NCI-H2196 (cell line): Measurements from ENCODE around the gene ARAF.
"Not testable (repeated sequence)": the region's sequence is repeated elsewhere in the genome, so short reads cannot be mapped to it uniquely, and the experiment has no call there.

Experiments
- DNase-seq: peaks from one replicate; lab custom pipeline; 2025; ENCODE audit not compliant: unreplicated experiment; lab: John Stamatoyannopoulos, UW

Gene ARAF

DNA sequence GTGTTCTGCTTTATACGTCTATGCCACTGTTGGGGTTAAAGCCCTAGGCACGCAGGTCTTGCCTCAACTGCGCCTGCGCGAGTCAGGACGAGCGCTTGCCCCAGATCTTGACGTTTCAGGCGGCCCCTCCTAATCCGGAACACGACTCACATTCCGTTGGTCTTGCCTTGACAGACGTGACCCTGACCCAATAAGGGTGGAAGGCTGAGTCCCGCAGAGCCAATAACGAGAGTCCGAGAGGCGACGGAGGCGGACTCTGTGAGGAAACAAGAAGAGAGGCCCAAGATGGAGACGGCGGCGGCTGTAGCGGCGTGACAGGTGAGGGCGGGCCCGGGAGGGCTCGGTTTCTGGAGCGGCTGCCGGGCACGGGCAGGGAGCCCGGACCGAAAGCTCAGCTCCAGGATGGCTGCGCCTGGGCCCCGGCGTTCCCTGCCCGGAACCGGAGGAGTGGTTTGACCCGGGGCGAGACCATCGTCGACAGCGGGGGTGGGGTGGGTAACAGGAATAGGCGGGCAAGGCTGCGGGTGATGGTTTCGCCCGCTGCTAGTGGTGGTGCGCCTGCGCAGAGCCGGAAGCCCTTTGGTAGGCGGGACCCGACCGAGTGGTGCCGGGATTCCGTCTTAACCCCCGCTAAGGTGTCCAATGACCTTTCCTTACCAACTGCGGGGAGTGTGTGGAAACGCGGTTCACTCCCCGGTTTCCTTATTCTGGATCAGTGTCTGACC is at the start of gene ARAF:
ARAF (plus strand) TSS at position 272 of the 725 bp plus-strand sequence. CDS start 1,763 bp downstream, outside the sequence.
- DNase-seq = peak; percentile 92

DNA sequence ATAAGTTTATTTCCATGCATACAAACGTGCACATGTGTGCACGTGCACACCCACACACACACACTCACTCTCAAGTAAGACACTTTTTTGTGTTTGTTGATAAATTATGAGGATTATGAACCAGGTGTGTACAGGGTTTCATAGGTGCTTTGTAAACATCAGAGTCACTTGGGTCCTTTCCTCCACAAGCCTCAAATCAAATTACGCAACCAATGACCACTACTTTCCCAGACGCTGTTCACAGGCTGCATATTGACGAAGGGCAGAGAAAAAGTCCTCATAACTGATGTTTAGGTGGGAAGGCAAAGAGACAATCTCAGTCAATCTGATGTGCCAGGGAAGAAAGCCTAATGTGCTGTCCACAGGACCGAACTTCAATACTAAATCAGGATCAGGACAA is 48.6 kb upstream of the ARAF start:
- not testable (repeated sequence) for DNase-seq

DNA sequence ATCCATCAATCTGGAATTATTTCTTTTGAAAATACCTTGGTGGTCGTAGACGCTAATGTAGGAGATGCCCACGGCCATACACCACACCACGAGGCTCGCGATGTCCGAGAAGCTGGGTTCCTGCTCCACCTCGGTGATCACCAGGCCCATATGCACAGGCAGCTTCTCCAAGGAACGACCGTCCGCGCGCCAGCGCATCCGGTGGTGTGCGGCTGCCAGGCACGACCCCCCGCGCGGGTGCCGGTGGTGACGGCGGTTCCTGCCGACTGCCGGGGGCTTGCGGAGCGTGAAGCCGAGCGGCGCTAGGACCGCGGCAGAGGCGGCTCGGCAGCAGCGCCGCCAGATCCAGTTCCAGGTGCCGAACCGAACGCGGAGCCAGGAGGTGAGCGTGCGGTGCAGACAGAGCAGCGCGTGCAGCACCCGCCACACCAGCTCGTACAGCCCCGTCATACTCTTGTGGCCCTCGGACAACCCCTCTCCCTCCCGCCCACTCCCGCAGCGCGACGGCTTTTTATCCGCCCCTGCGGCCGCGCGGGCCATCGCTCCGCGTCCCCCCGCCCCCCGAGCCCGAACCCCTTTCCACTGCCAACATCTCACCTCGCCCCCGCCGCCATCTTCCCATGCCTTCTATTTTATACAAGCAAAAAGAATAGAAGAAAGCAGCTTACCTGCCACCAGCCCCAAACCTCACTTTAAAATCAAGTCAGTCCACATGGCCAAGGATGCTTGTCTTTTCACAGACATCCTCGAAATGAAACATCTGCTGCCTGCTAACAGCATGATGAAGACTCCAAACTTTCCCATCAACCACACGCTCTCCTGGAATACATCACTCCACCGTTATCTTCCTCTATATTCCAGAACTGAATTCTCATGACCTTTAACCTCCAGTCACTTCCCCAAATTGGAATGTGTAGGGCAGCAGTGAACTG is 47.7 kb upstream of the ARAF start:
- DNase-seq = not testable (repeated sequence)

DNA sequence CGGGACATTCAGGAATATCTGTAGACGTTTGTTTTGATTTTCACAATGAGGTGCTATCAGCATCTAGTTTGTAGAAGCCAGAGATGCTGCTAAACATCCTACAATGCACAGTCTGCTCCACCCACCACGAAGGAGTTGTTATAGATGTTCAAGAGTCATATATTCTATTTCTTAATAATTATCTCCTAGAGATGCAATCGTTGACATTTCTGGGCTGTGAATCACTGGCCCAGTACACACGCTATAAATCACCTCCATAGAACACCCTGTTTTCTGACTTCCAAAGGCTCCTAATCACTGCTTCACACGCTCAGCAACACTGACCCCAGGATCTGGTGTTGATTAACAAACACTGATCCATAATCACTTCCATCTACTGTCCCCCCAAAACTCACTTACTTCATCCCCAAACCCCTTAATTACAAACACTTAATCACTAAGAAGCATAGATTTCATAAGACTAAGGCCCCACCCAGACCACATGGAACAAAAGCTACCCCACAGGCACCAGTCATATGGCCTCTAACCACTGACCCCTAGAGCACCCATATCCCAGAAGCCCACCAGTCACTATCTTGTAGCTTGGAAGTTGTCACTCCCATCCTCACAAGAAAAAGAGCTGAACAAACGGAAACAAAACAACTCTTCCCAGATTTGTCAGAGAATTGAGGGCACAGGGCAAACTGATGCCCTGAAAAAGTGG is 46.3 kb upstream of the ARAF start:
- DNase-seq = no peak

DNA sequence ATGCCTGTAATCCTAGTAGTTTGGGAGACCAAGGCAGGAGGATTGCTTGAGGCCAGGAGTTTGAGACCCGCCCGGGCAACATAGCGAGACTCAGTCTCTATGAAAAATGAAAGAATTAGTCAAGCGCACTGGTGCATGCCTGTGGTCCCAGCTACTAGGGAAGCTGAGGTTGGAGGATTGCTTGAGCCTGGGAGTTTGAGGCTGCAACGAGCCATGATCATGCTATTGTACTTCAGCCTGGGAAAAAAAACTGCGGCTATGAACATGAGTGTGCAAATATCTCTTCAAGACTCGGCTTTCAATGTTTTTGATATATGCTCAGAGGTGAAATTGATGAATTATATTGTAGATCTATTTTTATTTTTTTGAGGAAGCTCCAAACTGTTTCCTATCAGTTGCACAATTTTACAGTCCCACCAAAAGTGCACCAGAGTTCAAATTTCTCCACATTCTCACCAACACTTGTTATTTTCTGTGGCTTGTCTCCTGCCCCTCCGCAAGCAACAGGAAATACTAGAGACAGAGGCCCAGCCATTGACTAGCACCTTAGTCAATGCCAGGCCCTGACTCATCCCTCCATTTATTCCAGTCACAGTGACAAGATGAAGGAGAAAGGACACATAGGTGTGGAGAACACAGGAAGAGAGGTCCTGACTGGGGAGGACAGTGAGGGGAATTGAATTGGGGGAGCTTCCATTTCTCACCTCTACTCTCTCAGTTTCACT is 44.9 kb upstream of the ARAF start:
- no peak for DNase-seq

DNA sequence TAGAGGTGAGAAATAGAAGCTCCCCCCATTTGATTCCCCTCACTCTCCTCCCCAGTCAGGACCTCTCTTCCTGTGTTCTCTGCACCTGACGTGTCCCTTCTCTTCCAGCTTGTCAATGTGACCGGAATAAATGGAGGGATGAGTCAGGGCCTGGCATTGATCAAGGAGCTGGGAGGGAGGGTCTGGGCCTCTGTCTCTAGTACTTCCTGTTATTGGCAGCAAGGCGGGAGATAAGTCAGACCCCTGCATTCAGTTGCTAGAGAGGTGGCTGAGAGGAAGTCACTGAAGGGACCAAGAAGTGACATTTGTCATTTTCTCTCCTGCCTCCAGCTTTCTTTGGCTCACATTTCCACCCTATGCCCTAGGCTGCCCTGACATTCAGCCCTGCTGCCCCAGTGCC is 42.9 kb upstream of the ARAF start:
- DNase-seq = no peak

DNA sequence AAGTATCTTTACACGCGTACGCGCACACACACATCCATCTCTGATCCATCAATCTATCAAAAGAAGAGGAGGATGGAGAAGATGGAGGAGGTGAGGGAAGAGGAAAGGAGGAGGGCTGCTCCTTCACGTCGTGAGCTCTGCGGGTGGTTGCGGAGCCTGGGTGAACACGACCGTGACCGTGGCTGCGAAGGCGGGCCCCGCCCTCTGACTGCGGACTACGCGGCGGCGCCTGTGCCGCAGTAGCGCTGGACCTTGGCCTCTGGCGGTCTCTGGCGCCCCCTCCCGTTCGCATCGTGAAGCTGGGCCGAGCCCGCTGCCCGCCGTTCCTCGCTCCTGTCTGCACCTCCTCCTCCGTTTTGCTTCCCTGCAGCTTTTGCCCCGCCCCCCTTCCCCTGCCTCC is 37.7 kb upstream of the ARAF start:
- DNase-seq = peak; percentile 57

DNA sequence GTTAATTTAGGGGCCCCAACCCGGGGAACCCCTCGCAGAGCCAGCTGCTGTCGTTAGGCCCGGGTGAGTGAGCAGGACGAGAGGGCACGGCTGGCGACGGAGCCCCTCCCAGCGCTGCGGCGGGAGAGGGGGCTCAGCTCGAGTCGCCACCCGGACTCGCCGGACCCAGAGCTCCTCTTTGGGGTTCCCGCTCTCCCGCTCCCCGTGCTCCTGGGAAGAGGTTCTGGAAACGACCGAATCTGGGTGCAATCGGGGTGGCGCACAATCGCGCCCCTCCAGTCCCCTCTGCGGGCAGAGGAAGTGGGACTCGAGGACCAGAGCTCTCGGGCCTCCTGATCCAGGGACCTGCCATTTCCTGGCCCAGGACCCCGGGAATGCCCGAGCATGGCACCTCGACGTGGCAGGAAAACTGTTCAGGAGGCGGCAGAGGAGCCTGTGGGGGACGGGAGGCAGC is 37.3 kb upstream of the ARAF start:
- DNase-seq = no peak

DNA sequence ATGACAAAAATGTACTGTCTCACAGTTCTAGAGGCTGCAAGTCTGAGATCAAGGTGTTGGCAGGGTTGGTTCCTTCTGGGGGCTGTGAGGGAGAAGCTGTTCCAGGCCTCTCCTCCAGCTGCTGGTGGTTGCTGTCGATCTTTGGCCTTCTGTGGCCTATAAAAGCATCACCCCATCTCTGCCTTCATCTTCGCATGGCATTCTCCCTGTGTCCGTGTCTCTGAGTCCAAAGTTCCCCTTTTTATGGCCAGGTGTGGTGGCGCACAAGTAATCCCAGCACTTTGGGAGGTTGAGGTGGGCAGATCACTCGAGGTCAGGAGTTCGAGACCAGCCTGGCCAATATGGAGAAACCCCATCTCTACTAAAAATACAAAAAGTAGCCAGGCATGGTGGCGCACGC is 31.5 kb upstream of the ARAF start:
- no peak for DNase-seq

DNA sequence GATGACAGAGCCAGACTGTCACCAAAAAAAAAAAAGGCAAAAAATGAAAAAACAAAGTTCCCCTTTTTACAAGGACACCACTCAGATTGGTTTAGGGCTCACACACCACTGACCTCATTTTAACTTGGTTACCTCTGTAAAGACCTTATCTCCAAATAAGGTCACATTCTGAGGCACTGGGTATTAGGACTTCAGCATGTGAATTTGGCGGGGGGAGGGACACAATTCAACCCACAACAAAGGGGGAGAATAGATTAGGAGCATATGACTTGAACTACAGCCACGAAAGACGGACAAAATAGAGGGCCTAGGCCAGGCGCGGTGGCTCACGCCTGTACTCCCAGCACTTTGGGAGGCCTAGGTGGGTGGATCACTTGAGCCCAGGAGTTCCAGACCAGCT is 31.0 kb upstream of the ARAF start:
- no peak for DNase-seq

DNA sequence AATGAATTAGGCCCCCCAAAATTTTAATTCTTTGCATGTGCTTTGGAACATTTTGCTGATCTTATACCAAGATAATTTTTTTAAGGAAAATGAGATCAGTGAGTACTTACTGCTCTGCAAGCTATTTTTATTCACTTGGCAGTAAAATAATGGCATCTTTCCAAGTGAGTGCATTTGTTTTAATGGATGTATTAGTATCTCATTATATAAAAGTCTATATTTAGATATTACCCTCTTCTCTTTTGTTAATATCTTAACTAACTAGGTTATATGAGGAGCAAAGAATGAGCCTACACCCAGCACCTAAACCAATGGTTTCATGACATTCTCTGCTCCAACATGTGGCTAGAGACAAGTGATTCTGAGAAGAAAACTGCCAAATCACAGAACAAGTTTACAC is 21.1 kb upstream of the ARAF start:
- DNase-seq = peak; percentile 5

DNA sequence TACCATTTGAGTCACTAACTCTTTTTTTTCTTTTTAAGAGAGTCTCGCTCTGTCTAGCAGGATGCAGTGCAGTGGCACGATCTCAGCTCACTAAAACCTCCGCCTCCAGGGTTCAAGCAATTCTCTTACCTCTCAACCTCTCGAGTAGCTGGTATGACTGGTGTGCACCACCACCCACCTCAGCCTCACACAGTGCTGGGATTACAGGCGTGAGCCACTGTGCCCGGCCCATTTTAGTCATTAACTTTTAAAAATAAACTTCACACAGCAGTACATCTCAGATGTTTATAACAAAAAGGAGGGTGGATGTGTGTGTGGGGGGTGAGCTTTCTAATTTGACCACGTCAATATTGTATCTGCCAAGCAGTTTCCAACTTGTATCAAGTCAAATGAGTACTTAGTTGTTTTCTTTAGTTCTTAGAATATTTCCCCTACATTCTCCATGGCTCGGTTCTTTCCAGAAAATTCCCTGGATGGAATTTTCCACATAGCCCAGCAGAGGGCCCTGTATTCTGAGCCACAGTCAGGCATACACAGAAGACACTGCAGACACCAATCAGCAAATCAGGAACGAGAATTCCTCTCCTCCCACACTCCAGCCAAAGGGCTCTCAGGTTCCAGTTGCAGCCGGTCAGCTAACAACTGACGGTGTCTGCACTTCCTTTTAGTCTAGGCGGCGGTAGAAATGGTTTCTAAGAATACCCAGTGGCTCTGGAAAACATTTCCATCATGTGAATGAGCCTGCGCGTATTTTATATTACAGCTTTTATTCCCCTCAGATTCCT is 20.1 kb upstream of the ARAF start:
- peak; percentile 82 for DNase-seq

DNA sequence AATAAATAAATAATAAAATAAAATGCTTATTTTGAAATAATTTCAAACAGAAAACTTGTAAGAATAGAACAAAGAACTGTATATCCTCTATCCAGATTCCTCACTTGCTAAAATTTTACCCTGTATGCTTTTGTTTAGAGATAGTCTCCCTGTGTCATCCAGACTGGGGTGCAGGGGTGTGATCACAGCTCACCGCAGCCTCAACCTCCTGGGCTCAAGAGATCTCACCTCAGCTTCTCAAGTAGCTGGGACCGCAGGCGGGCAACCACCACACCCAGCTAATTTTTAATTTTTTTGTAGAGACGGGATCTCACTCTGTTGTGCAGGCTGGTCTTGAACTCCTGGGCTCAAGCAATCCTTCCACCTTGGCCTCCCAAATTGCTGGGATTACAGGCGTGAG is 17.5 kb upstream of the ARAF start:
- DNase-seq = no peak

DNA sequence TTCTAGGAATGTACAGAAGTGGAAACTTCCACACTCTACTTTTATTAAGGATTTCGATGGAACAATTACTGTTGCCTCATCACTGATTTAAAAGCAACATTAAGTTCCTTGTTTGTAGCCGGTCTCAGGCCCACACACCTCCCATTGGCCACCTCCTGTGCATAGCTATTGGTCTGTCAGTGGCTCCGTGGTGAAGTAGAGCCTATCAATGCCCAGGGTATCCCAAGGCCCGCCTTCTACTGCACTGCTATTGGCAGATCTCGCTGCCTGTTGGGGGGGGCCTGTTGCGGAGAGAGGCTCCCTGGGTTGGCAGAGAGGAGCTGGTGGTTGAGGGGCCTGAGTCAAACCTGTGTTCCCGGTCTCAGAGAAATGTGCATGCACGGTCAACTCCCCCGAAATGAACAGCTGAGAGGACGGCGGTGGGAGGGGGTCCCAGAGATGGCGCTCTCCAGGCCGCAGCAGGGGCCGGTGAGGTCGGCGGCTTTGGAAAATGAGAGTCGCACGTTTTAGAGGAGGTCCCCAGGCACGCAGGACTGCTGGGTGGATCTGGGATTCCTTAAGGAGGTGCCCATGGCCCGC is 4.9 kb upstream of the ARAF start:
- peak; percentile 73 for DNase-seq

DNA sequence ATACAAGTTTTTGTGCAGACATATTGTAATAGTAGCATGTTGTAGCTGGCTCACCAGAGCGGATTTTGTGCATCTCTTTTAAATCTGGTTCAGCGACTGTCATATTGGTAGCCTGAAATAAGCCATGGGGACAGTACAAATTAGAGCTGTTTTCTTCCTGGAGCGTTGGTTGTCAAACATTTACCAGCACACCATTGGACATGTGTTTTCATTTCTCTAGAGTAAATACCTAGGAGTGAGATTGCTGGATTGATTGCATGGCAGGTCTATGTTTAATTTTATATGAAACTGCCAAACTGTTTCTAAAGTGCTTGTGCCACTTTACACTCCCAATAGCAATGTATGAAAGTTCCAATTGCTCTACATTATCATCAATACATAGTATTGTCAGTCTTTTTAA is 2.6 kb upstream of the ARAF start:
- DNase-seq = no peak

DNA sequence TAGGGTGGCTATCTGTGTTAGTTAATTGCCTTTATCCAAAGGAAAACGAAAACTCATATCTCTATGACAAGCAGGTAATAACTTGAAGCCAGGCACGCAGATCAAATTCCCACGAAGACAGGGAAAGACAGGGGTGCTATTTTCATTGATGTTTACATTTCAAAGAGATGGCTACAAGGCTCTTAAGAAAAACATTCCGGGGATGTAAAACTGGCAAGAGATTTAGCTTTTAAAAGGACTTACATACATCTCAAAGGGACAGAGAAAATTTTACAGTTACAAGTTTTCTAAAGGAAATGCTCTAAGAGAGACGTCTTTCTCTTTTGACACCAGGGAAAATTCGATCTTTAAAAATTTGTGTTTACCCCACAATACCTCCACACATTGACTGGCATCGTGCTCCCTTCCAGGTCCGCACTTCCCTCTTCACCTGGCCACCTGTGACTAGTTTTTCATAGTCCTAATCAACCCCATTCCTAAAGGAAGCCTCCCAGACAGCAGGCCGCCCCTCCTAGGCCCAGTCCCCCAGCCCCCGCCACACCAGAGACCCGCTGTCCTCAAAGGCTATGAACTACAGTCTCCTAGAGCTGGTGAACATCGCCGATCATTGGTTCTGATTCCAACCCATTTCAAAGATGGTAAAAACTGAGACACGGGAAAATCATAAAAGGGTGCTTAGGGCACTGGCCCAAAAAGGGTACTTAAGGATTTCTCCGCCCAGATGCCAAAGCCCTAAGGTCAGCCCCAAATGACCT is 649 bp upstream of the ARAF start:
- no peak for DNase-seq

DNA sequence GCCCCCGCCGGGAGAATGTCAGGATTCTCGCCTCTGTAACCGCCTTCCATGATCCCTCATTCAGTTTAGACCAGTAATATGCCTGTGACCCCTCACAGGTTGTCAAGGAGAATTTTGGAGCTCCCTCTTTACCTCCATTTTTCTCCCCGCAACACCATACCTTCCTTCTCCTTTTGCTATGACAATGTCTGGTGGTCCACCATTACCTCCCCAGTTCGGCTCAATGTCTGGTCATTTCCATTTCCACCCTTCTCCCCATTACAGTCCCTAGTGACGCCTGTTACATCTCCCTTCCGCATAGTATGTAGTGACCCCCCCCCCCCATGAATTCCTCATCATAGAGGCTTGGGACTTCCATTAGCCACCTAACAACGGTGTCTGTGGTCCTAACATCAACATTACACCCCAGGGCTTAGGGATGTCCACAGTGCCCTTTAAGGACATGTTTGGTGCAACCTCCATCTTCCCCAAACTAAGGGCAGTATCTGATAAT is 700 bp downstream of the ARAF start:
- no peak for DNase-seq

DNA sequence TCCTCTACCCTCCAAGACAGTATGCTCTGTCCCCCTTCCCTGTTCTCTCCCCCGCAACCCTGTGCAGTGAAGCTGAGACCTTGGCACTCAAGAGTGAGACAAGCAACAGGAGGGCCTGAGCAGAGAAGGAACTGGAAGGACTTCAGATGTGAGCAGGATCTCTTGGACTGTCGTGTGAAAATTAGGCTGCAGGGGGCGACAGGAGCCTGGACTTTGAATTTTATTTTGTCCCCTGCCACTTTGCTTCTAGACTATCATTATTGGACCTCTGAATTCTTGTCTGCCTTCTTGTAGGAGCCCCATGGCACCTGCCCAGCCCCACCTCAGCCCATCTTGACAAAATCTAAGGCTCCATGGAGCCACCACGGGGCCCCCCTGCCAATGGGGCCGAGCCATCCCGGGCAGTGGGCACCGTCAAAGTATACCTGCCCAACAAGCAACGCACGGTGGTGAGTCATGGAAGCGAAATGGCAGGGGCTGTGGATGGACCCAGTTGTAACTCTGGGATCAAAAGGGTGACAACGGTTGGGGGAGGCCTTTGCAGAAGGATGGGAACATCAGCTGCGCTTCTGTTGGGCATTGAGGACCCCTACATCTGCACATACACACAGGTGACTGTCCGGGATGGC is 1.7 kb downstream of the ARAF start:
- peak; percentile 4 for DNase-seq
